Caco-2 (cell line): ENCODE data around the gene ADIPOR2. TPM values are rescaled to one million over a fixed set of nuclear protein-coding genes. Genes with fewer than 3 reads are reported as not detected.

Source experiments
- BruUV-seq: library from RNA; stranded (reverse); fragments of 400-500 nt; replicated peaks from 2 replicates; lab custom pipeline; 2021; lab: Mats Ljungman, UMichigan
- CTCF ChIA-PET: fragments of 300-600 bp; sonication (Branson Sonifier 250); formaldehyde crosslinking; loops from one replicate; lab custom pipeline; 2022; ENCODE audit warnings: antibody characterized with exemption; lab: Charles Lee
- POLR2A ChIA-PET: fragments of 300-600 bp; sonication (Branson Sonifier 250); formaldehyde crosslinking; loops from one replicate; lab custom pipeline; 2022; ENCODE audit warnings: antibody characterized with exemption; lab: Charles Lee
- DNase-seq, 2 experiments: peaks; one replicate each; pipeline versions ENCODE4 v3.0.0 to v3.0.0-alpha.2; 2020 to 2022
- H3K27me3 ChIP-seq: replicated peaks from 2 replicates; pipeline ENCODE4 v1.6.0; 2011; ENCODE audit warnings: low read length; ENCODE audit not compliant: control insufficient read depth, insufficient read depth
- H3K36me3 ChIP-seq: 2 replicates; pipeline ENCODE4 v1.5.1; 2011; ENCODE audit warnings: low read length; ENCODE audit not compliant: control insufficient read depth, insufficient read depth
- H3K4me1 ChIP-seq: fragments of 250-450 bp; sonication (Bioruptor Pico); 2 replicates; pipeline ENCODE4 v1.5.1; 2020; ENCODE audit warnings: mild to moderate bottlenecking
- H3K4me3 ChIP-seq: 2 replicates; pipeline ENCODE4 v1.5.1; 2011; ENCODE audit warnings: low read depth, mild to moderate bottlenecking, control low read depth, low read length
- H3K9me3 ChIP-seq: fragments of 250-450 bp; sonication (Bioruptor Pico); 2 replicates; pipeline ENCODE4 v1.5.1; 2020; ENCODE audit warnings: mild to moderate bottlenecking, moderate library complexity
- H3K27ac Mint-ChIP-seq: one replicate; pipeline ENCODE4 v1.8.0; 2022; ENCODE audit warnings: mixed read lengths; ENCODE audit not compliant: unreplicated experiment
- H3K27me3 Mint-ChIP-seq: one replicate; pipeline ENCODE4 v1.8.0; 2022; ENCODE audit warnings: mixed read lengths; ENCODE audit not compliant: insufficient read depth, unreplicated experiment
- H3K36me3 Mint-ChIP-seq: one replicate; pipeline ENCODE4 v1.8.0; 2022; ENCODE audit warnings: mild to moderate bottlenecking, mixed read lengths; ENCODE audit not compliant: insufficient read depth, unreplicated experiment
- H3K4me1 Mint-ChIP-seq: one replicate; pipeline ENCODE4 v1.8.0; 2022; ENCODE audit warnings: low read depth, mixed read lengths; ENCODE audit not compliant: unreplicated experiment
- H3K4me3 Mint-ChIP-seq: one replicate; pipeline ENCODE4 v1.8.0; 2022; ENCODE audit warnings: mild to moderate bottlenecking, moderate library complexity, mixed read lengths; ENCODE audit not compliant: unreplicated experiment
- H3K9me3 Mint-ChIP-seq: one replicate; pipeline ENCODE4 v1.8.0; 2022; ENCODE audit warnings: mixed read lengths; ENCODE audit not compliant: unreplicated experiment
- CTCF ChIP-seq, 2 experiments: fragments of 200-600 bp in 1 of 2; IDR thresholded peaks; 1 replicate in 1 of 2; 2 replicates in 1 of 2; pipeline versions ENCODE4 v1.5.1 to v1.8.0; 2011 to 2022; ENCODE audit warnings: antibody characterized with exemption in 1 of 2, control low read depth in 1 of 2, inconsistent platforms in 1 of 2, low read depth in 1 of 2, low read length in 1 of 2, mild to moderate bottlenecking in 1 of 2, moderate library complexity in 1 of 2; ENCODE audit not compliant: insufficient read depth in 1 of 2, severe bottlenecking in 1 of 2, unreplicated experiment in 1 of 2
- intact Hi-C: fragments of 100-400 bp; cut with micrococcal nuclease; formaldehyde crosslinking; loops from one replicate; pipeline ENCODE4 v1.10.0; 2022; ENCODE audit not compliant: unreplicated experiment
- total RNA-seq: library from RNA; stranded (reverse); gene quantifications from 2 replicates; pipeline ENCODE4 v1.2.3, GENCODE V29; 2022

Gene ADIPOR2
- total RNA-seq, 1 experiment from 2014 or later: 119 TPM

- TF ChIP-seq CTCF (IDR thresholded peaks at IDR 0.05; ENCODE audit: insufficient read depth in 1 of 2, low read depth in 1 of 2, low read length in 1 of 2, severe bottlenecking in 1 of 2, unreplicated experiment in 1 of 2): no peak
- no peak for DNase-seq
- H3K4me1 Mint-ChIP-seq: no peaks in the 10 kb centered on the region
- Histone ChIP-seq H3K4me3 (no peak overlapping the region), H3K27me3 (no peaks in the 10 kb centered on the region), H3K9me3 (no peaks in the 10 kb centered on the region), H3K36me3 (no peaks in the 10 kb centered on the region), H3K4me1 (peaks cover 9% of the 10 kb centered on the region; the same call in 1 of the 2 replicates)
- H3K9me3 Mint-ChIP-seq: no peaks in the 10 kb centered on the region
- no peak overlapping the region for H3K4me3 Mint-ChIP-seq
- no TSS peak for BruUV-seq
- ChIA-PET CTCF (interaction anchor here (0.6 to 5.4 kb wide), 6 partner anchors 13 to 285 kb away, joined by 3 to 97 read pairs (median 5); no protein-coding TSS in a partner anchor), POLR2A (no interaction called here)
- no peaks in the 10 kb centered on the region for H3K27me3 Mint-ChIP-seq
- H3K36me3 Mint-ChIP-seq: no peaks in the 10 kb centered on the region
- H3K27ac Mint-ChIP-seq: no peak overlapping the region
- intact Hi-C loops: no loop called here
Measured at GRCh38 chr12:1655225-1655788, 35.6 kb upstream of the ADIPOR2 start.

GRCh38 chr12:1656902-1657301 lies 34.0 kb upstream of the ADIPOR2 start:
- Histone ChIP-seq H3K36me3 (no peaks in the 10 kb centered on the region), H3K4me3 (no peak overlapping the region), H3K27me3 (no peaks in the 10 kb centered on the region), H3K4me1 (peaks cover 13% of the 10 kb centered on the region; the same call in 1 of the 2 replicates), H3K9me3 (no peaks in the 10 kb centered on the region)
- Mint-ChIP-seq H3K9me3 (no peaks in the 10 kb centered on the region), H3K4me3 (no peak overlapping the region), H3K27ac (no peak overlapping the region), H3K36me3 (peaks cover 6% of the 10 kb centered on the region), H3K27me3 (no peaks in the 10 kb centered on the region), H3K4me1 (no peaks in the 10 kb centered on the region)
- TF ChIP-seq CTCF (IDR thresholded peaks at IDR 0.05; ENCODE audit: insufficient read depth in 1 of 2, low read depth in 1 of 2, low read length in 1 of 2, severe bottlenecking in 1 of 2, unreplicated experiment in 1 of 2): no peak
- intact Hi-C loops: no loop called here
- DNase-seq: no peak
- no TSS peak for BruUV-seq
- CTCF ChIA-PET: interaction anchor here (1.2 to 5.4 kb wide), 3 partner anchors 22 to 283 kb away, joined by 3 to 97 read pairs (median 5); no protein-coding TSS in a partner anchor
- POLR2A ChIA-PET: no interaction called here

DNA sequence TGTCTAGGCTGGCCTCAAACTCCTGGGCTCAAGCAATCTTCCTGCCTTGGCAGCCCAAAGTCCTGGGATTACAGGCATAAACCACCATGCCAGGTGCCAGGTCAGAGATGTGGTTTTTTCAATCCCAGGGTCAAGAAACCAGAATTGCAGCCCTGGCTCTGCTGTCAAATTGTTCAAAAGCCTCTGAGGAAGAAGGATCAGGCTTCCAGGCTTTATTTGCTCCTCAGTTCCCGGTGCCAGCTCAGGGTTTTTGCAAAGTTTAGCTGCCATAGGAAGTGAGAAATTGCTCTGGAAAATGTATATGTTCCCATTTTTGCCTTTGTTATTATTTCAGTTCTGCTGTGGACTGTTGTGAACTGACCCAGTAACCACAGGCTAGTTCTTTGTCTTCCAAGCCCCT lies 33.2 kb upstream of the ADIPOR2 start:
- Histone ChIP-seq H3K27me3 (no peaks in the 10 kb centered on the region), H3K4me3 (no peak overlapping the region), H3K36me3 (no peaks in the 10 kb centered on the region), H3K9me3 (no peaks in the 10 kb centered on the region), H3K4me1 (peaks cover 13% of the 10 kb centered on the region; the same call in 1 of the 2 replicates)
- Mint-ChIP-seq H3K9me3 (no peaks in the 10 kb centered on the region), H3K4me3 (no peak overlapping the region), H3K27ac (no peak overlapping the region), H3K27me3 (no peaks in the 10 kb centered on the region), H3K4me1 (no peaks in the 10 kb centered on the region), H3K36me3 (peaks cover 9% of the 10 kb centered on the region)
- ChIA-PET CTCF (no interaction called here), POLR2A (no interaction called here)
- no peak for DNase-seq
- no peak for TF ChIP-seq CTCF (IDR thresholded peaks at IDR 0.05; ENCODE audit: insufficient read depth in 1 of 2, low read depth in 1 of 2, low read length in 1 of 2, severe bottlenecking in 1 of 2, unreplicated experiment in 1 of 2)
- intact Hi-C loops: no loop called here
- BruUV-seq: no TSS peak
